B cell (primary cell): Measurements from ENCODE around the gene COMMD4. TPM values are rescaled to one million over a fixed set of nuclear protein-coding genes. Genes with fewer than 3 reads are reported as not detected.
A peak's percentile ranks its signal among the peaks of the same experiment; 100 is the strongest.

Experiments
- ATAC-seq: fragments of 200-7000 bp; cut with Tn5 transposase; one replicate; pipeline ENCODE4 v1.10.0; 2021; ENCODE audit warnings: low read depth, mild to moderate bottlenecking, moderate number of reproducible peaks, moderate library complexity
- CTCF ChIA-PET: fragments of 350-600 bp; sonication (Branson Sonifier 250); formaldehyde crosslinking; loops from one replicate; lab custom pipeline; 2021; ENCODE audit warnings: antibody characterized with exemption, inconsistent platforms; lab: Charles Lee
- POLR2A ChIA-PET: fragments of 350-600 bp; sonication (Branson Sonifier 250); formaldehyde crosslinking; loops from one replicate; lab custom pipeline; 2021; ENCODE audit warnings: antibody characterized with exemption; lab: Charles Lee
- DNase-seq: peaks from one replicate; pipeline ENCODE4 v3.0.0; 2013
- H2AFZ ChIP-seq: 2 replicates; pipeline ENCODE4 v1.6.1; 2012; ENCODE audit warnings: mild to moderate bottlenecking, low read depth, low read length; ENCODE audit not compliant: insufficient read depth, poor library complexity, severe bottlenecking
- H3K27ac ChIP-seq, 2 donors: 1 replicate in 1 of 2; 2 replicates in 1 of 2; pipeline ENCODE4 v1.5.1; 2012 to 2013; ENCODE audit warnings: low read length in 2 of 2, mild to moderate bottlenecking in 2 of 2, moderate library complexity in 1 of 2
- H3K27me3 ChIP-seq, 4 experiments: fragments of 200-600 bp in 1 of 4; sonication (generic) in 1 of 4; replicated peaks in 1 of 4; 1 replicate in 2 of 4; 2 replicates in 2 of 4; pipeline versions ENCODE4 v1.6.1 to v1.7.0; 2013 to 2016; ENCODE audit warnings: low read length in 3 of 4, mild to moderate bottlenecking in 2 of 4, mixed read lengths in 1 of 4, moderate library complexity in 1 of 4; ENCODE audit not compliant: insufficient read depth in 4 of 4, control insufficient read depth in 3 of 4; ENCODE audit errors: control extremely low read depth in 1 of 4
- H3K36me3 ChIP-seq, 2 experiments: replicated peaks in 1 of 2; 1 replicate in 1 of 2; 2 replicates in 1 of 2; pipeline versions ENCODE4 v1.6.1 to v1.7.1; 2013; ENCODE audit warnings: low read length in 1 of 2; ENCODE audit not compliant: insufficient read depth in 2 of 2, control insufficient read depth in 1 of 2; ENCODE audit errors: control extremely low read depth in 1 of 2, extremely low read depth in 1 of 2
- H3K4me1 ChIP-seq, 2 donors: fragments of 200-600 bp in 1 of 2; sonication (generic) in 1 of 2; 1 replicate in 1 of 2; 2 replicates in 1 of 2; pipeline versions ENCODE4 v1.5.1 to v1.6.1; 2013 to 2017; ENCODE audit warnings: low read length in 2 of 2; ENCODE audit not compliant: control insufficient read depth in 2 of 2, insufficient read depth in 2 of 2
- H3K4me2 ChIP-seq: replicated peaks from 2 replicates; pipeline ENCODE3; 2012; ENCODE audit warnings: mild to moderate bottlenecking, low read depth, low read length; ENCODE audit not compliant: poor library complexity, severe bottlenecking
- H3K4me3 ChIP-seq, 5 experiments: fragments of 200-600 bp in 1 of 5; sonication (generic) in 1 of 5; 1 replicate in 3 of 5; 2 replicates in 2 of 5; pipeline versions ENCODE4 v1.5.1 to v1.7.0; 2011 to 2016; ENCODE audit warnings: low read length in 4 of 5, mild to moderate bottlenecking in 4 of 5, low read depth in 2 of 5, control low read depth in 1 of 5, moderate library complexity in 1 of 5; ENCODE audit not compliant: insufficient read depth in 1 of 5; ENCODE audit errors: control extremely low read depth in 1 of 5, extremely low read depth in 1 of 5
- H3K79me2 ChIP-seq: fragments of 200-600 bp; sonication (generic); one replicate; pipeline ENCODE4 v1.6.0; 2016; ENCODE audit warnings: low read length; ENCODE audit not compliant: control insufficient read depth, insufficient read depth
- H3K9ac ChIP-seq: fragments of 200-600 bp; sonication (generic); 2 replicates; pipeline ENCODE4 v1.6.1; 2017; ENCODE audit warnings: mild to moderate bottlenecking, low read length, moderate library complexity
- H3K9me3 ChIP-seq, 3 donors: one replicate each; pipeline versions ENCODE4 v1.6.1 to v1.7.1; 2013; ENCODE audit warnings: low read length in 2 of 3; ENCODE audit not compliant: control insufficient read depth in 2 of 3, insufficient read depth in 1 of 3; ENCODE audit errors: control extremely low read depth in 1 of 3
- H4K20me1 ChIP-seq: 2 replicates; pipeline ENCODE4 v1.6.0; 2012; ENCODE audit warnings: mild to moderate bottlenecking, low read length; ENCODE audit not compliant: insufficient read depth, control insufficient read depth, poor library complexity, severe bottlenecking
- H3K27ac Mint-ChIP-seq: one replicate; pipeline ENCODE4 v1.8.0; 2021; ENCODE audit warnings: mixed read lengths
- H3K27me3 Mint-ChIP-seq: one replicate; pipeline ENCODE4 v1.8.0; 2021; ENCODE audit warnings: mixed read lengths
- H3K4me1 Mint-ChIP-seq: one replicate; pipeline ENCODE4 v1.8.0; 2021; ENCODE audit warnings: mixed read lengths
- H3K4me3 Mint-ChIP-seq: one replicate; pipeline ENCODE4 v1.8.0; 2021; ENCODE audit warnings: mixed read lengths
- H3K9me3 Mint-ChIP-seq: one replicate; pipeline ENCODE4 v1.8.0; 2022; ENCODE audit warnings: mixed read lengths; ENCODE audit not compliant: insufficient read depth
- CTCF ChIP-seq: fragments of 200-600 bp; IDR thresholded peaks from one replicate; pipeline ENCODE4 v1.8.0; 2022; ENCODE audit warnings: antibody characterized with exemption, mild to moderate bottlenecking
- EZH2 ChIP-seq: IDR thresholded peaks from 2 replicates; pipeline ENCODE4 v1.6.1; 2012; ENCODE audit warnings: borderline replicate concordance, low read depth, mild to moderate bottlenecking, moderate library complexity, low read length; ENCODE audit not compliant: insufficient read depth, poor library complexity, severe bottlenecking
- WGBS: methylation state at CpG from one replicate; pipeline ENCODE4 v1.1.5; 2013; ENCODE audit warnings: missing lambda C conversion rate; ENCODE audit not compliant: insufficient coverage; 5-methylcytosine and 5-hydroxymethylcytosine counted together
- intact Hi-C: fragments of 100-400 bp; cut with micrococcal nuclease; formaldehyde crosslinking; loops from one replicate; pipeline ENCODE4 v1.10.0; 2022
- polyA plus RNA-seq: library from polyadenylated mRNA; depleted of rRNA; stranded (reverse); fragments of >200 nt; gene quantifications from 2 replicates; pipeline ENCODE4 v1.2.3, GENCODE V29; 2012
- total RNA-seq, 2 donors: library from RNA; stranded (reverse); fragments of 120-200 nt in 1 of 2; gene quantifications; 1 replicate in 1 of 2; 2 replicates in 1 of 2; pipeline versions ENCODE4 v1.2.3 to v1.2.4, GENCODE V29; 2013 to 2022

The COMMD4 gene
- total and polyA plus RNA-seq, 2 donors (not counting 1 experiment from before 2014, with no cell fraction given), result 57.9 to 63.5 TPM

DNA sequence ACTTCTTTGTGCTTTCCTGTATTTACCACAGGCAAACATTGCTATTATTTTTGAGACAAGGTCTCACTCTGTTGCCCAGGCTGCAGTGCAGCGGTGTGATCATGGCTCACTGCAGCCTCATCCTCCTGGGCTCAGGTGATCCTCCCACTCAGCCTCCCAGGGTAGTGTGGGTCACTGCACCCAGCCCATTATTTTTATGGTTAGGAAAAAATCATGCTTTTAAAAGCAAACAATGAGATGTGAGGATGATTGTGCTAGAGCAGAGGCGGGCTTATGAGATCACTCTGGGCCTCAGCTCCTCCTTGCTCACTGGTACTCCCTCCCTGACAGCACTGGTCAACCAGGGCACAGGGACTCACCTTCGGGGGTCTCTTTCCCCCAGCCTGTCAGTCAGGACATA lies 30.3 kb downstream of the COMMD4 start:
- Histone ChIP-seq H3K9ac (no peak overlapping the region), H3K4me1 (peaks cover 13 to 19% of the 10 kb centered on the region in 2 donors), H3K4me3 (no peak overlapping the region), H3K36me3 (peaks cover 0 to 38% of the 10 kb centered on the region in 2 experiments), H2AFZ (no peak overlapping the region), H3K79me2 (no peaks in the 10 kb centered on the region), H4K20me1 (no peaks in the 10 kb centered on the region), H3K27ac (no peak overlapping the region), H3K4me2 (no peak overlapping the region), H3K9me3 (no peaks in the 10 kb centered on the region), H3K27me3 (no peaks in the 10 kb centered on the region)
- H3K4me3 Mint-ChIP-seq, result no peak overlapping the region
- intact Hi-C loops, result loop anchor here (5.0 kb wide), 1 partner anchor 429 kb away; the partner anchor contains the start of gene COX5A
- no peak overlapping the region for H3K27ac Mint-ChIP-seq
- H3K4me1 Mint-ChIP-seq, result peaks cover 27% of the 10 kb centered on the region
- ChIA-PET POLR2A (interaction anchor here (3.9 kb wide), 1 partner anchor 87 kb away, joined by 62 read pairs; the partner anchor contains the start of gene SIN3A), CTCF (interaction anchor here (0.6 to 4.0 kb wide), 5 partner anchors 12 to 317 kb away, joined by 3 to 52 read pairs (median 3); partner anchors contain the start of gene NEIL1)
- no peak for DNase-seq
- no peaks in the 10 kb centered on the region for H3K9me3 Mint-ChIP-seq
- TF ChIP-seq CTCF (no peak), EZH2 (no peak)
- no CpG with 5 or more reads among the region's 3 CpGs for WGBS
- ATAC-seq, result no peak
- no peaks in the 10 kb centered on the region for H3K27me3 Mint-ChIP-seq

DNA sequence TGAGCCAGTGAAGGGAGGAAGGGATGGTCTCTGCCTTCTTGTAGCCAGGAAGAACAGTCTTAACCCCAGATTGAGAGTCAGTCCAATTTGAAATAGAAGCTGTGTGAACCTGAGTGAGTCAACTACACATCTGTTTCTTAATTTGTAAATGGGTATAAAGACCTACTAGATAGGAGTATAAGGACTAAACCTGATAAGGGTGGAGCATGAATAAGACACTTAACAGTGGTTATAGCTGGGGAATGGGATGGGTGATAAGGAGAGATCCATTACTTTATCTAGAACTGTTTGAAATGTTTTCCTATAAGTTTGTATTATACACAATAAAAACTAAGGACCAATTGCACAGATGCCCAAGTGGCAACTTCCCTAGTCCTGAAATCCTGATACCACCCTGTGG lies 31.1 kb downstream of the COMMD4 start:
- Histone ChIP-seq H2AFZ (no peak overlapping the region), H3K4me3 (no peak overlapping the region), H3K36me3 (peaks cover 0 to 45% of the 10 kb centered on the region in 2 experiments), H3K4me1 (peaks cover 13 to 19% of the 10 kb centered on the region in 2 donors), H4K20me1 (no peaks in the 10 kb centered on the region), H3K9me3 (no peaks in the 10 kb centered on the region), H3K4me2 (no peak overlapping the region), H3K27me3 (no peaks in the 10 kb centered on the region), H3K79me2 (peaks cover 4% of the 10 kb centered on the region), H3K27ac (peak overlapping the region; percentile 98 to 99), H3K9ac (no peak overlapping the region)
- no peak for ATAC-seq
- POLR2A ChIA-PET, result interaction anchor here (0.7 to 3.9 kb wide), 4 partner anchors 19 to 1128 kb away, joined by 3 to 62 read pairs (median 14); partner anchors contain the start of genes NEIL1 and SIN3A
- H3K4me1 Mint-ChIP-seq, result peaks cover 27% of the 10 kb centered on the region
- H3K27ac Mint-ChIP-seq, result peak overlapping the region; percentile 95
- H3K27me3 Mint-ChIP-seq, result no peaks in the 10 kb centered on the region
- CTCF ChIA-PET, result interaction anchor here (1.4 to 4.3 kb wide), 17 partner anchors 13 to 435 kb away, joined by 3 to 52 read pairs (median 10); partner anchors contain the start of genes COMMD4, IMP3, NEIL1 and SIN3A
- peak overlapping the region; percentile 93 for H3K4me3 Mint-ChIP-seq
- TF ChIP-seq EZH2 (no peak), CTCF (no peak)
- DNase-seq, result no peak
- no peaks in the 10 kb centered on the region for H3K9me3 Mint-ChIP-seq
- intact Hi-C loops, result loop anchor here (1.0 to 5.0 kb wide), 2 partner anchors 31 to 430 kb away; partner anchors contain the start of genes COMMD4 and COX5A
